GM19099 (cell line): Measurements from ENCODE around the gene STH.

ENCODE experiments used
- POLR2A ChIP-seq: IDR thresholded peaks from 3 replicates; pipeline ENCODE4 v1.6.1; 2011; ENCODE audit warnings: low read depth; ENCODE audit not compliant: insufficient read length; ENCODE audit errors: extremely low read depth

STH gene

DNA sequence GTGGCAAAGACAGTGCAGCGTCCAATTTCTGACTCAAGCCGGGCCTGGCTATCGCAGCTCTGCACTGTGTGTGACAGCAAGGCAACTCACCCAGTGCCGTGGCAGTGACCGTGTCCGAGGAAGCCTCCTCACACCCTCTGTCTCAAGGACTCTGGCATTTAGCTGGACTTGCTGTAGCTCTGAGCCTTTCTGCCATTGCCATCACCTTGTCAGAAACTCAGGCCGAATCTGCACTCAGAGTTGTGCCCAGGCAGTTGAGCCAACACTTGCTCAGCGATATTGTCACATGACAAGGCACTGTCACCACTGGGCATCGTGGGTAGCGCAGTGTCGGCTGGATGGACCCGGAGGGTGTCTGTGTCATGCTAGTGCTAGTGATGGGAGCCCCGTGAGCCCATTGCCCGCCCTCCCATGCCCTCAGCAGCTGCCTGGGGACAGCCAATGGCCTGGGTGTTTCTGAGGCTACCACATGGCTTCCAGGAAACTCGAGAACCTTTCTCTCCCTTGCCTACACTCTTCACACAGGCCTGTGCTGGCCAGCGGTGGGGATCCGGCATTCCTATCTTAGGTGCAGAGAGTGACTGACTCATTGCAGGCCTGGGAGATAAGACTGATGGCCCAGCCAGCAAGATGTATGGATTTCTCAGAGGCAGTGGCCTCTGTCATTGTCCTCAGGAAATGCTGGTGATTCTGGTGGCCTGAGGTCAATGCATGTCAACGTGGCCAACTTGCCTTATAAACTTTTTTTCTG lies 22.1 kb upstream of the STH start:
- TF ChIP-seq POLR2A = no peak

DNA sequence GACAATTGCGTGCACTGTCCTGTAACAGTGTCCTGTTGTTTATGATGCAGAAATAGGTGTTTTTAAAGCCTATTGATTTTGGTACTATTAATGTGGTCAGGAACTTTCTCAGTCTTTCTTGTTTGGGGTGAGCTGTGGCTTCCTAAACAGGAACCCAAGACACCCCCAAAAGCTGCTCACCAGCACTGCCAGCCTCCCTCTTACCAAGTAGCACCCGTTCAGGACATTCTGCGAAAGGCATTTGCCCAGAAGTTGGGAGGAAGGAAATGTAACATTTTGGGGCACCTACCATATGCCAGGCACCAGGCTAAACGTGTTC lies 21.6 kb upstream of the STH start:
- no peak for TF ChIP-seq POLR2A

DNA sequence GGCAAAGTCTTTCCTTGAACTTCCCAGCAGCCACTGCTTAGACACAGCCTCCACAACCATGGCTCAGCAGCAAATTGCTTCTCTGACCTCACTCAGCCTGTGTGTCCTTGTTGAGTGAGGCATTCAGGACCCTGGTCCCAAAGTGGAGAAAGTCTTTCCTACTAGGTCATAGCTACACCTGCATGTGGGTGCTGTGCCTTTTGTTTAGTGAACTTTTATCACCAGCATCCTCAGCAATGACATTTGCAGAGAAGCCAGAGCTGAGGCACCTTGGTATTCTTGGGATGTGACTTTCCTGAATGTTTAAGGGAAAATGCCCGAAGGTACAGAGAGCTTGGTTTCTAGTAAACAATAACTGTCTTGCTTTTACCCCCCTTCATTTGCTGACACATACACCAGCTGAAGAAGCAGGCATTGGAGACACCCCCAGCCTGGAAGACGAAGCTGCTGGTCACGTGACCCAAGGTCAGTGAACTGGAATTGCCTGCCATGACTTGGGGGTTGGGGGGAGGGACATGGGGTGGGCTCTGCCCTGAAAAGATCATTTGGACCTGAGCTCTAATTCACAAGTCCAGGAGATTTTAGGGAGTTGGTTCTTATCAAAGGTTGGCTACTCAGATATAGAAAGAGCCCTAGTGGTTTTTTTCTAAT lies 20.9 kb upstream of the STH start:
- TF ChIP-seq POLR2A = no peak

DNA sequence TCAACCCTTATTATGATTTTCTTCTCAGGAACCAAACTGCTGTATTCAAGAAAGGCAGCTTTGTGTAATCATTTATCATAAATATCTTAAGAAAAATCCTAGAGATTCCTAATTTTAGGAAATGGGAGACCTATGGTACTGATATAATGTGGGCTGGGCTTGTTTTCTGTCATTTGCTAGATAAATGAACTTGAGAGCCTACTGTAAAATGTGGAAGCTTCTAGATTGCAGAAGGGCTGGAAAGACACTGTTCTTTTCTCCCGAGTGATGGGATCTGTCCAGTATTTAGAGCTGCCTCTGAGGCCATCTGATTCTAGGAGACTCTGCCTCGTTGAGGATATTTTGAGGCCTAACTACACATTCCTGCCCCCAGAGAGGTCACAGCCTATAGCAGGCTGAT lies 19.9 kb upstream of the STH start:
- TF ChIP-seq POLR2A = no peak

DNA sequence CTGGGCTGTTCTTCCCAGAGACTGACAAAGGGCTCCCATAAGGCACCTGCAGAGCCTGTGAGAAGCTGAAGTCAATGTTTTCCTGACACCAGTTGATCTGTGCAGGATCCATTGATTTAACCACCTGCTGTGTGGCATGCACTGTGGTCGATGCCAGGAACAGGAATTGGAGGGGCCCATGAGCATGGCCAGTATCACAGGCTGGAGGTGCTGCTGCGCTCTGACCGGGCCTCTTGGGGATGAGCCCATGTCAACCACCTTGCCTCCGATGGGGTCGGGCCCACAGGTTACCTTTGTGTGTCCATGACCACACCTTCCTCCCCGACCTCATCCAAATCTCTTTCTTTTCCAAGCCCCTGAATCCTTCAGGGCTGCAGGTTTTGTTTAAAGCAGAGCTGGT lies 18.2 kb upstream of the STH start:
- no peak for TF ChIP-seq POLR2A

GRCh38 chr17:45981306-45981705 lies 17.7 kb upstream of the STH start:
- no peak for TF ChIP-seq POLR2A

GRCh38 chr17:45982791-45983613 lies 16.0 kb upstream of the STH start:
- no peak for TF ChIP-seq POLR2A

DNA sequence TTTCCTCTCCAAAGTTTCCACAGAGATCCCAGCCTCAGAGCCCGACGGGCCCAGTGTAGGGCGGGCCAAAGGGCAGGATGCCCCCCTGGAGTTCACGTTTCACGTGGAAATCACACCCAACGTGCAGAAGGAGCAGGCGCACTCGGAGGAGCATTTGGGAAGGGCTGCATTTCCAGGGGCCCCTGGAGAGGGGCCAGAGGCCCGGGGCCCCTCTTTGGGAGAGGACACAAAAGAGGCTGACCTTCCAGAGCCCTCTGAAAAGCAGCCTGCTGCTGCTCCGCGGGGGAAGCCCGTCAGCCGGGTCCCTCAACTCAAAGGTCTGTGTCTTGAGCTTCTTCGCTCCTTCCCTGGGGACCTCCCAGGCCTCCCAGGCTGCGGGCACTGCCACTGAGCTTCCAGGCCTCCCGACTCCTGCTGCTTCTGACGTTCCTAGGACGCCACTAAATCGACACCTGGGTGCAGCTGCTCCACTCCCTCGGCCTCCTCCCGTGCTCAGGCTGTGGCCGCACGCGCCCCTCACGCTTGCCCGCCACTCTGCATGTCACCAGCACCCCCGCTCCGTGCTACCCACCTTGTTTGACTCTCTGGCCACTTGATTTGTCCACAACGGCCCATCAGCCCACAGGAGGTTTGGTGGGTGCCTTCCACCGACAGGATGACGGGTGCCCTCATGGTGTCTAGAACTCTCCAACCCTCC lies 15.3 kb upstream of the STH start:
- no peak for TF ChIP-seq POLR2A

GRCh38 chr17:45984368-45984767 lies 14.7 kb upstream of the STH start:
- TF ChIP-seq POLR2A = no peak

DNA sequence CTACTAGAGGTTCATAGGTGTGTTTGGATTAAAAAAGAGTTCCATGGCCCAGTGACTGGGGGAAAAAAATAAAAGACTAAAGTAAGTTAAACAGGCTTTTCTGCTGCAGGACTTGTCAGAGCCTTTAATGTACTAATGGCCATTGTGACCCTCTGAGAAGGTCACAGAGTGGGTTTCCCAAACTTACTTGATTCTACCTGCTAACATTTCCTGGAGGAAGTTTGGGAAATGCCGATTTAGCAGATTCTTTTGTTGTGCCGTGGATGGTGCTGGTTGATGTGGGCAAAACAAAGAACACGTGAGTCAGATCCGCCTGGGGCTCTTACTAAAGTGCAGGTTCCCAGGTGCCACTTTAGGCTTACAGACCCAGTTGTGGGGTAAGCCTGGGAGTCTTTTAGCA lies 13.6 kb upstream of the STH start:
- no peak for TF ChIP-seq POLR2A

DNA sequence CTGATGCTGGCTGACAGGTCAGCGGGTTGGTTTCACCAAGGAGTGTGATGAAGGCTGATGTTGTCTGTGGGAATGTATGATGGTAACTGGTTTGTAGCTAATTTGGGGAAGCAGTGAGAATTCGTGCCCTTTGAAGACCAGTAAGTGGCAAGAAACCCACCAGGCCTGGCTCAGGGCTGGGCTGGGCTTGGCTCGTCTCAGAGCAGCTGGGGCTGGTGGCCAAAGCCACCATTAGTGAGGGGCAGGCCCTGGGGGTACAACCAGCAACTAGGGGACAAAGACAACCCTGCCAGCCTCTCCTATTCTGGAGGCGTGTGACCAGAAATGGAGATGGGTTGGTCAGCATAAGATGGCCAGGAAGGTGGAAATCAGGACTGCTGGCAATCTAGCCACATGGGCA lies 13.0 kb upstream of the STH start:
- TF ChIP-seq POLR2A = no peak

DNA sequence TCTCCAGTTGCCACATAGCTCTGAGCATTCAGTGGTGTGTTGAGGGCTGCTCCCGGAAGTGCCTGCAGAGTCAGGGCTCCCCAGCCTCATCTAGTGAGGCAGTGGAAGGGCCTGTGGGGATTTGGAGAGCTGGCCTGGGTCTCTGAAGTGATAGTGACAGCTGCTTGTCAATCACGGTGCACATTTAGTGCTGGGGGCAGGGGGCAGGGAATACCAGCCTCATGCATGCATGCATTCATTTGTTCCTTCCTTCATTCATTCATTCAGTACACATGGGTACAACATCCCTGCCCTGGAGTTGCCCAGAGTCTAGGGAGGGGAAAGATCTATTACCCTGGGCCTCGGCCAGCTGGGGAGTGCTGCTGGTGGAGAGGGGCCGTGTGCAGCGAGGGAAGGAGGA lies 11.3 kb upstream of the STH start:
- TF ChIP-seq POLR2A = no peak

- no peak for TF ChIP-seq POLR2A
Measured at GRCh38 chr17:45989759-45990158, 9.3 kb upstream of the STH start.

DNA sequence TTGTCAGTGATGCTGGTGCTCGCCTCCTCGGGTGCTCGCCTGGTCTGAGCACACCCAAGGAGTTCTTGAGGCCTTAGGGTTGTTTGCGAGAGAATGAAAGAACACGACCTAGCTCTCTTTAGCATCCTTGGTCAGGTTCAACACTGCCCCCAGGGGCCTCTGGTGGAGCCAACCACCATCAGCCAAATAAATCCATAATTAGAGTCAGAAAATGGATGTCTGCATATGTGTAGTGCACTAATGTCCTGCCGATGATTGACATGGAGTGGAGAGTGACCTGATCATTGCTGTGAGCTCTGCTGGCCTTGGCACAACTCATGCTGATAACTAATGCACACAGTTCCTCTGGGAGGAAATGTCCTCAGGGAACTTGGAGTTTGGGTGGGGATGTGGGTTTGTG lies 8.2 kb upstream of the STH start:
- TF ChIP-seq POLR2A = no peak

- no peak for TF ChIP-seq POLR2A
Measured at GRCh38 chr17:45991341-45991740, 7.7 kb upstream of the STH start.
